Natural killer cell (primary cell): ENCODE measurements around the gene WFIKKN1. TPM values are rescaled to one million over a fixed set of nuclear protein-coding genes. Genes with fewer than 3 reads are reported as not detected.

Source experiments
- ATAC-seq, 3 donors: fragments of 150-1000 bp in 2 of 3; fragments of 200-7000 bp in 1 of 3; cut with Tn5 transposase; 1 replicate in 1 of 3; 2 replicates in 2 of 3; pipeline ENCODE4 v1.10.0; 2021; ENCODE audit warnings: mild to moderate bottlenecking in 2 of 3, moderate library complexity in 2 of 3
- DNase-seq, 2 donors: peaks; one replicate each; pipeline versions ENCODE4 v3.0.0 to v3.0.0-alpha.2; 2013 to 2021; ENCODE audit warnings: mixed read lengths in 1 of 2
- H3K27ac ChIP-seq: one replicate; pipeline ENCODE4 v1.5.1; 2013; ENCODE audit warnings: mild to moderate bottlenecking, low read length
- H3K27me3 ChIP-seq: one replicate; pipeline ENCODE4 v1.6.1; 2013; ENCODE audit warnings: low read length; ENCODE audit not compliant: control insufficient read depth, insufficient read depth
- H3K36me3 ChIP-seq: one replicate; pipeline ENCODE4 v1.6.1; 2013; ENCODE audit warnings: low read length; ENCODE audit not compliant: control insufficient read depth, insufficient read depth
- H3K4me1 ChIP-seq: one replicate; pipeline ENCODE4 v1.6.1; 2013; ENCODE audit warnings: low read length; ENCODE audit not compliant: control insufficient read depth, insufficient read depth
- H3K4me3 ChIP-seq: one replicate; pipeline ENCODE4 v1.5.1; 2013; ENCODE audit warnings: low read length
- H3K9me3 ChIP-seq: one replicate; pipeline ENCODE4 v1.6.1; 2013; ENCODE audit warnings: low read length; ENCODE audit not compliant: control insufficient read depth, insufficient read depth
- H3K27ac Mint-ChIP-seq, 2 donors: one replicate each; pipeline ENCODE4 v1.8.0; 2022; ENCODE audit warnings: mild to moderate bottlenecking in 2 of 2, mixed read lengths in 2 of 2, moderate library complexity in 1 of 2
- H3K27me3 Mint-ChIP-seq, 2 donors: one replicate each; pipeline ENCODE4 v1.8.0; 2022; ENCODE audit warnings: low read depth in 2 of 2, mixed read lengths in 2 of 2
- H3K36me3 Mint-ChIP-seq: one replicate; pipeline ENCODE4 v1.8.0; 2022; ENCODE audit warnings: mixed read lengths
- H3K4me1 Mint-ChIP-seq, 2 donors: one replicate each; pipeline ENCODE4 v1.8.0; 2022; ENCODE audit warnings: mixed read lengths in 2 of 2
- H3K4me3 Mint-ChIP-seq: one replicate; pipeline ENCODE4 v1.8.0; 2022; ENCODE audit warnings: mild to moderate bottlenecking, moderate library complexity, mixed read lengths
- H3K9me3 Mint-ChIP-seq, 2 donors: one replicate each; pipeline ENCODE4 v1.8.0; 2022; ENCODE audit warnings: mixed read lengths in 2 of 2
- CTCF ChIP-seq: fragments of 200-600 bp; IDR thresholded peaks from one replicate; pipeline ENCODE4 v1.8.0; 2022; ENCODE audit warnings: antibody characterized with exemption
- WGBS: methylation state at CpG from one replicate; pipeline ENCODE4 v1.1.7; 2013; ENCODE audit warnings: missing lambda C conversion rate; ENCODE audit not compliant: insufficient coverage; 5-methylcytosine and 5-hydroxymethylcytosine counted together
- intact Hi-C: fragments of 100-400 bp; cut with micrococcal nuclease; formaldehyde crosslinking; loops from one replicate; pipeline ENCODE4 v1.14.2; 2022
- total RNA-seq, 4 donors: library from RNA; stranded (reverse); fragments of 120-200 nt in 1 of 4; gene quantifications; one replicate each; pipeline versions ENCODE4 v1.2.3 to v1.2.4, GENCODE V29; 2013 to 2022

Gene WFIKKN1
- total RNA-seq, 3 donors from 2014 or later (not counting 1 experiment from before 2014, with no cell fraction given): 0.60 to 1.7 (median 0.75) TPM

- Histone ChIP-seq H3K27me3 (peaks cover 3% of the 10 kb centered on the region), H3K36me3 (peaks cover 18% of the 10 kb centered on the region), H3K27ac (no peak overlapping the region), H3K9me3 (no peaks in the 10 kb centered on the region), H3K4me3 (no peak overlapping the region), H3K4me1 (peaks cover 34% of the 10 kb centered on the region)
- ATAC-seq (no peak), DNase-seq (no peak)
- TF ChIP-seq CTCF: no peak
- Mint-ChIP-seq H3K4me1 (peaks cover 0 to 17% of the 10 kb centered on the region in 2 donors), H3K4me3 (no peak overlapping the region), H3K9me3 (no peaks in the 10 kb centered on the region), H3K27me3 (no peaks in the 10 kb centered on the region), H3K36me3 (no peaks in the 10 kb centered on the region), H3K27ac (no peak overlapping the region)
- 76% methylated on average over 20 of the region's 25 CpGs for WGBS
- intact Hi-C loops: no loop called here
Observed at GRCh38 chr16:675884-676564, 45.2 kb downstream of the WFIKKN1 start.

- Mint-ChIP-seq H3K4me1 (peaks cover 0 to 21% of the 10 kb centered on the region in 2 donors), H3K9me3 (no peaks in the 10 kb centered on the region), H3K27ac (no peak overlapping the region), H3K36me3 (no peaks in the 10 kb centered on the region), H3K27me3 (no peaks in the 10 kb centered on the region), H3K4me3 (no peak overlapping the region)
- 95% methylated on average over 21 of the region's 21 CpGs for WGBS
- intact Hi-C loops: no loop called here
- H3K27ac ChIP-seq: no peak overlapping the region
- ATAC-seq (no peak), DNase-seq (no peak)
- H3K27me3 ChIP-seq: peaks cover 3% of the 10 kb centered on the region
- H3K36me3 ChIP-seq: peaks cover 18% of the 10 kb centered on the region
- H3K4me3 ChIP-seq: no peak overlapping the region
- no peak for TF ChIP-seq CTCF
- peaks cover 39% of the 10 kb centered on the region for H3K4me1 ChIP-seq
- H3K9me3 ChIP-seq: no peaks in the 10 kb centered on the region
Observed at GRCh38 chr16:676565-676902, 45.7 kb downstream of the WFIKKN1 start.

- Histone ChIP-seq H3K9me3 (no peaks in the 10 kb centered on the region), H3K36me3 (peaks cover 22% of the 10 kb centered on the region), H3K4me3 (no peak overlapping the region), H3K27ac (no peak overlapping the region), H3K27me3 (peaks cover 3% of the 10 kb centered on the region), H3K4me1 (peaks cover 42% of the 10 kb centered on the region)
- no peak for TF ChIP-seq CTCF
- Mint-ChIP-seq H3K27ac (no peak overlapping the region), H3K4me3 (no peak overlapping the region), H3K27me3 (no peaks in the 10 kb centered on the region), H3K4me1 (peaks cover 0 to 23% of the 10 kb centered on the region in 2 donors), H3K36me3 (no peaks in the 10 kb centered on the region), H3K9me3 (no peaks in the 10 kb centered on the region)
- DNase-seq (peak in 1 of 2 donors; percentile 56), ATAC-seq (no peak)
- intact Hi-C loops: no loop called here
- 79% methylated on average over 23 of the region's 23 CpGs for WGBS
Observed at GRCh38 chr16:676913-677312, 46.1 kb downstream of the WFIKKN1 start.
